DND-41 (cell line): ENCODE measurements around the gene GADD45B.

Experiments used
- EZH2 ChIP-seq: IDR thresholded peaks from 3 replicates; pipeline ENCODE4 v1.6.1; 2012; ENCODE audit warnings: borderline replicate concordance, low read depth, mild to moderate bottlenecking, moderate library complexity, low read length, inconsistent platforms; ENCODE audit not compliant: severe bottlenecking
- TF ChIP-seq, protein P1 (sequence below): IDR thresholded peaks from 2 replicates; pipeline ENCODE4 v1.5.1; 2012; ENCODE audit warnings: borderline replicate concordance, low read length, moderate library complexity, mild to moderate bottlenecking; ENCODE audit not compliant: poor library complexity, severe bottlenecking; ENCODE audit errors: extremely low read depth

DNA sequence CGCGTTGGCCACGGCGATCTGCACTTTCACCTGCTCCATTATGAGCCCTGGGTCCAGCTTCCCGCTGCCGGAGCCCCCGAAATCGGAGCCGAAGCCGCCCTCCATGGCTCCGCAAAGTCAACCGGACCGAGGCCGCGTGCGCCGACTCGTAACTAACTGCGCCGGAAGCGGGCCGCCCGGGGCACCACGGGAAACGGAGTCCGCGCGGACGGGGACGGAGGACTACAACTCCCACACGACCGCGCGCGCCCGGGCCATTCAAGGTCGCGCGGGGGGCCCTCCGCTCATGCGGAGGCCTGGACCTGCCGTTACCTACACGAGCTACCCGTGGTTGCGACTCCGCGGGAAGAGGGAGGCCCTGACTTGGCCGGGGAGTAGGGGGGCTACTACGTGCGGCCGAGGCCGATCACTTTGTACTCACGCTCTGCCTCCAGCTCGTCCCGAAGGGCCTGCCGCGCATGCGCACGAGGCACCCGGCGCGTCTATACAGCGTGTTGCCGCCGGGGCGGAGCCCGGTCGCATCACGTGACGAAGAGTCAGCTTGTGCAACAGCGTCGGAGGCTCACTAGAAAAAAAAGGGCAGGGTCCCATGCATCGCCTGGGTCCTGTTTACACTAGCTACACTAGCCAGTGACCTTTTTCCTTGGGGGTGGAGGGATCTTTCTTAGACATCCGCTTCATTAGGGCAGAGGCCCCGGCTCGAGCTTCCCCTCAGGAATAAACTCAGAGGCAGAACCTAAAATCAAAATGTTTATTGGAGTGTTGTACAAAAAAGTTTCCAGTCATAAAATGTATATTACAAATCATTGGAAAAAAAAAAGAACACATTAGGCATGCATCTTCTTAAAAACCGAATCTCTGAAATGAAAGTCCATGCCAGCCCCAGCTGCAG, 48.3 kb upstream of the GADD45B start, which contains the start of gene TIMM13:
- TF ChIP-seq, protein P1, sequence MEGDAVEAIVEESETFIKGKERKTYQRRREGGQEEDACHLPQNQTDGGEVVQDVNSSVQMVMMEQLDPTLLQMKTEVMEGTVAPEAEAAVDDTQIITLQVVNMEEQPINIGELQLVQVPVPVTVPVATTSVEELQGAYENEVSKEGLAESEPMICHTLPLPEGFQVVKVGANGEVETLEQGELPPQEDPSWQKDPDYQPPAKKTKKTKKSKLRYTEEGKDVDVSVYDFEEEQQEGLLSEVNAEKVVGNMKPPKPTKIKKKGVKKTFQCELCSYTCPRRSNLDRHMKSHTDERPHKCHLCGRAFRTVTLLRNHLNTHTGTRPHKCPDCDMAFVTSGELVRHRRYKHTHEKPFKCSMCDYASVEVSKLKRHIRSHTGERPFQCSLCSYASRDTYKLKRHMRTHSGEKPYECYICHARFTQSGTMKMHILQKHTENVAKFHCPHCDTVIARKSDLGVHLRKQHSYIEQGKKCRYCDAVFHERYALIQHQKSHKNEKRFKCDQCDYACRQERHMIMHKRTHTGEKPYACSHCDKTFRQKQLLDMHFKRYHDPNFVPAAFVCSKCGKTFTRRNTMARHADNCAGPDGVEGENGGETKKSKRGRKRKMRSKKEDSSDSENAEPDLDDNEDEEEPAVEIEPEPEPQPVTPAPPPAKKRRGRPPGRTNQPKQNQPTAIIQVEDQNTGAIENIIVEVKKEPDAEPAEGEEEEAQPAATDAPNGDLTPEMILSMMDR: no peak
- no peak for TF ChIP-seq EZH2
